Aorta (tissue), 5 donors: Measurements from ENCODE around the gene ZNF264. TPM values are rescaled to one million over a fixed set of nuclear protein-coding genes. Genes with fewer than 3 reads are reported as not detected.
A peak's percentile ranks its signal among the peaks of the same experiment; 100 is the strongest.

Experiments used
- ATAC-seq: fragments of 200-7000 bp; cut with Tn5 transposase; one replicate; pipeline ENCODE4 v1.9.1; 2022; ENCODE audit warnings: moderate library complexity; ENCODE audit not compliant: low FRiP score
- DNase-seq, 2 donors: peaks; one replicate each; pipeline ENCODE4 v3.0.0-alpha.2; 2020
- H3K27ac ChIP-seq, 2 donors: one replicate each; pipeline ENCODE4 v1.5.1; 2013; ENCODE audit warnings: low read length in 2 of 2, mild to moderate bottlenecking in 2 of 2, moderate library complexity in 2 of 2, control low read depth in 1 of 2, inconsistent platforms in 1 of 2, low read depth in 1 of 2
- H3K27me3 ChIP-seq, 2 donors: one replicate each; pipeline ENCODE4 v1.6.1; 2013; ENCODE audit warnings: control low read depth in 1 of 2, low read length in 1 of 2, mild to moderate bottlenecking in 1 of 2, moderate library complexity in 1 of 2; ENCODE audit not compliant: insufficient read depth in 2 of 2, control insufficient read depth in 1 of 2
- H3K36me3 ChIP-seq, 2 donors: one replicate each; pipeline ENCODE4 v1.6.1; 2013; ENCODE audit warnings: control low read depth in 1 of 2, low read length in 1 of 2, mild to moderate bottlenecking in 1 of 2; ENCODE audit not compliant: insufficient read depth in 2 of 2, control insufficient read depth in 1 of 2
- H3K4me1 ChIP-seq, 2 donors: one replicate each; pipeline ENCODE4 v1.6.1; 2013; ENCODE audit warnings: low read length in 2 of 2, control low read depth in 1 of 2, mild to moderate bottlenecking in 1 of 2, moderate library complexity in 1 of 2; ENCODE audit not compliant: insufficient read depth in 2 of 2, control insufficient read depth in 1 of 2
- H3K4me3 ChIP-seq, 2 donors: one replicate each; pipeline ENCODE4 v1.5.1; 2013; ENCODE audit warnings: low read length in 2 of 2, control low read depth in 1 of 2, mild to moderate bottlenecking in 1 of 2
- H3K9me3 ChIP-seq: one replicate; pipeline ENCODE4 v1.6.1; 2013; ENCODE audit warnings: mild to moderate bottlenecking, low read length; ENCODE audit not compliant: control insufficient read depth
- WGBS, 2 donors: extraction: QIAGEN DNeasy Blood & Tissue Kit; methylation state at CpG; one replicate each; pipeline ENCODE4 v1.1.7; 2013; 5-methylcytosine and 5-hydroxymethylcytosine counted together
- intact Hi-C, 2 donors: fragments of 100-400 bp; cut with DNase I; formaldehyde crosslinking; loops; one replicate each; pipeline versions ENCODE4 v1.14.2 to v1.15.0; 2022
- polyA plus RNA-seq, 2 donors: library from polyadenylated mRNA; stranded (reverse); fragments of 200-250 nt; gene quantifications; one replicate each; pipeline ENCODE4 v1.2.3, GENCODE V29; 2013
- total RNA-seq, 2 donors: library from RNA; stranded (reverse); fragmentation: NEBNext Ultra II Directional; extraction: Animal tissue kit (Norgen Biotek cat#: 25700); gene quantifications; one replicate each; pipeline ENCODE4 v1.2.1, GENCODE V29; 2021
- donor health status: healthy with polysubstance abuse.
- donor health status: Bipolar disorder and iron deficiency.
- donor health status: DM: no; HTN: no; CAD: no.
- donor health status: DM: no; HTN: no; CAD: no.
- donor health status: DM: yes; HTN: yes; CAD: no.

The ZNF264 gene
- total and polyA plus RNA-seq, 4 donors: 1.6 to 48.8 (median 25.5) TPM

DNA sequence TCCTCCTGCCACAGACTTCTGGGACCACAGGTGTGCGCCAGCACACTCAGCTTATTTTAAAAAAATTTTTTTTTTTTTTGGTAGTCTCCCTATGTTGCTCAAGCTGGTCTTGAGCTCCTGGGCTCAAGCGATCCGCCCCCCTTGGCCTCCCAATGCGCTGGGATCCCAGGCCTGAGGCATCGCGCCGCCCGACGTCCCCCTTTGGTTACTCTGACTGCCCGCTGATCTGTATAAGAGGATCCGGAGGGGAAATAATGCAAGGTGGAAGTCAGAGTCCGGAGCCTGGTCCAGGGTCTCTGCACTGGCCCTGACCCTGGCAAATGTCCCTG lies 48.6 kb downstream of the ZNF264 start:
- ATAC-seq (no peak), DNase-seq (no peak)
- Histone ChIP-seq H3K27me3 (no peaks in the 10 kb centered on the region), H3K27ac (peak overlapping the region in 1 of 2 donors; percentile 72), H3K4me1 (peaks cover 4 to 6% of the 10 kb centered on the region in 2 donors), H3K36me3 (peaks cover 6 to 7% of the 10 kb centered on the region in 2 donors), H3K9me3 (no peaks in the 10 kb centered on the region), H3K4me3 (peak overlapping the region; percentile 31 to 98)
- intact Hi-C loops: loop anchor here in 1 of 2 donors (5.0 kb wide), 1 partner anchor 37 kb away; no protein-coding TSS in a partner anchor
- WGBS, 2 donors: 20 to 23% methylated on average over 12 of the region's 12 CpGs

GRCh38 chr19:57240311-57241090 lies 49.2 kb downstream of the ZNF264 start, which contains the start of gene ZNF805:
TSS of gene ZNF805 (plus strand) at chr19:57240632. CDS start at chr19:57240892, 260 bp downstream.
- DNase-seq (peak; percentile 97 to 98), ATAC-seq (peak; percentile 98)
- H3K9me3 ChIP-seq: no peaks in the 10 kb centered on the region
- 0% methylated on average over 61 of the region's 61 CpGs for WGBS, 2 donors
- intact Hi-C loops: loop anchor here in 1 of 2 donors (5.0 kb wide), 1 partner anchor 37 kb away; no protein-coding TSS in a partner anchor
- peaks cover 4 to 6% of the 10 kb centered on the region in 2 donors for H3K4me1 ChIP-seq
- H3K4me3 ChIP-seq: peak within 1 kb of the TSS; percentile 64 to 98
- peak within 1 kb of the TSS; percentile 24 to 72 for H3K27ac ChIP-seq
- no peaks in the 10 kb centered on the region for H3K27me3 ChIP-seq
- peaks cover 10% of the 10 kb centered on the region in 2 donors for H3K36me3 ChIP-seq

DNA sequence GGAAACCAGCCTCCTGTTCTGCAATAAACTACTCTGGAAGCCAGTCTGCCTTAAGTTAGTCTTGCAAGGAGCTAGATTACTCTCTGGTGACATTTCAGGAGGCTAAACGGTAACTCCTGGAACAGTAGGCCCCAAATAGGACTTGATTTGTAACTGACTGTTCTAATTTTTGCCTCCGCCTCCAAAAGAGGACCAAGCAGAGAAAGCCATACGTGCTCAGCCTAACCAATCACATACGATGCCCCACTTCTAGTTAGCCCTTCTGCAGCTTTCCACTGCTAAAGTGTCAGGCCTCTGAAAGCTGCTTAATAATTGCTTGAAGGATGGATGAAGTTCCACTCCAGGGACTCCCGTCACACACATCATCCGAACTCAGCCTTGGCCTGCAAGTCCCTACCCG lies 49.9 kb downstream of the ZNF264 start:
- 10 to 11% methylated on average over 7 of the region's 7 CpGs for WGBS, 2 donors
- H3K4me1 ChIP-seq: peaks cover 4 to 6% of the 10 kb centered on the region in 2 donors
- no peak for DNase-seq
- H3K4me3 ChIP-seq: peak overlapping the region; percentile 64 to 98
- peaks cover 12 to 13% of the 10 kb centered on the region in 2 donors for H3K36me3 ChIP-seq
- H3K9me3 ChIP-seq: no peaks in the 10 kb centered on the region
- H3K27me3 ChIP-seq: no peaks in the 10 kb centered on the region
- intact Hi-C loops: loop anchor here in 1 of 2 donors (5.0 kb wide), 1 partner anchor 36 kb away; no protein-coding TSS in a partner anchor
- ATAC-seq: no peak
- peak overlapping the region in 1 of 2 donors; percentile 41 for H3K27ac ChIP-seq

DNA sequence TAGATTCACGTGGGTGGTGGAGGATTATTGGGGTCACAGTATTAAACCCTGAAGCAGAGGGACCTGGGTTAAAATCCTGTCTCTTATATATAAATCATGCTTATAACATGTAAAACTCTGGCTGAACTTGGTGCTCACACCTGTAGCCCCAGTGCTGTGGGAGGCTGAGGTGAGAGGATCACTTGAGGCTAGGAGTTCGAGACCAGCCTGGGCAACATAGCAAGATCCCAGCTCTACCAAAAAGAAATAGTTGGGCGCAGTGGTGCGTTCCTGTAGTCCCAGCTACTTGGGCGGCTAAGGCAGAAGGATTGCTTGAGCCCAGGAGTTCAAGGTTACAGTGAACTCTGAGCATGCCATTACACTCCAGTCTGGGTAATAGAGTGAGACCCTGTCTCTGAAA lies 51.5 kb downstream of the ZNF264 start:
- WGBS, 2 donors: 90 to 92% methylated on average over 5 of the region's 5 CpGs
- no peak overlapping the region for H3K27ac ChIP-seq
- H3K4me1 ChIP-seq: peaks cover 4 to 6% of the 10 kb centered on the region in 2 donors
- DNase-seq (no peak), ATAC-seq (no peak)
- H3K9me3 ChIP-seq: peaks cover 3% of the 10 kb centered on the region
- intact Hi-C loops: loop anchor here in 1 of 2 donors (5.0 kb wide), 1 partner anchor 34 kb away; no protein-coding TSS in a partner anchor
- H3K4me3 ChIP-seq: no peak overlapping the region
- H3K27me3 ChIP-seq: no peaks in the 10 kb centered on the region
- peaks cover 13 to 19% of the 10 kb centered on the region in 2 donors for H3K36me3 ChIP-seq

DNA sequence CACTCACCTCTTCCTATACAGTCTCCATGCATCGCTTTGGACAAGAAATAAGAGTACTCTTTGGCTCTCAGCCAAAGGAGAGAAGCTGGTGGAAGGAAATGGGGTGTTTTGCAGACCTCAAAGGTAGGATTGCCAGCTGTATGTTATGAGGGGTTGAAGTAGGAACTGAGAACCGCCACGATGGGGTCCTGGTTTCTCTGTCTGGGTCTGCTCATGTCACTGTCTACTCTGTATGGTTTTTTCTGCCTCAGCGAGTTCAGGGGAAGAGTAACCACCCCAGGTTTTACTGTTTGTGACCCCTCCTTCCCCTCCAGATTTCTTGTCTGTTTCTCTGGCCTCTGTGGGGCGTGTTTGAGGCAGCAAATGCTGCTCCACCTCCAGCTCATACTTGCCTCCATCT lies 53.2 kb downstream of the ZNF264 start:
- Histone ChIP-seq H3K36me3 (peaks cover 20 to 26% of the 10 kb centered on the region in 2 donors), H3K9me3 (peaks cover 7% of the 10 kb centered on the region), H3K4me3 (no peak overlapping the region), H3K27me3 (no peaks in the 10 kb centered on the region), H3K27ac (no peak overlapping the region), H3K4me1 (peaks cover 4 to 6% of the 10 kb centered on the region in 2 donors)
- intact Hi-C loops: loop anchor here in 1 of 2 donors (5.0 kb wide), 1 partner anchor 33 kb away; no protein-coding TSS in a partner anchor
- DNase-seq (no peak), ATAC-seq (no peak)
- WGBS, 2 donors: 76 to 97% methylated on average over 5 of the region's 5 CpGs

GRCh38 chr19:57245066-57245465 lies 53.8 kb downstream of the ZNF264 start:
- ATAC-seq (no peak), DNase-seq (no peak)
- Histone ChIP-seq H3K9me3 (peaks cover 7% of the 10 kb centered on the region), H3K27ac (no peak overlapping the region), H3K36me3 (peaks cover 20 to 26% of the 10 kb centered on the region in 2 donors), H3K4me1 (peaks cover 4 to 6% of the 10 kb centered on the region in 2 donors), H3K4me3 (no peak overlapping the region), H3K27me3 (no peaks in the 10 kb centered on the region)
- intact Hi-C loops: no loop called here
- 95 to 99% methylated on average over 5 of the region's 5 CpGs for WGBS, 2 donors

DNA sequence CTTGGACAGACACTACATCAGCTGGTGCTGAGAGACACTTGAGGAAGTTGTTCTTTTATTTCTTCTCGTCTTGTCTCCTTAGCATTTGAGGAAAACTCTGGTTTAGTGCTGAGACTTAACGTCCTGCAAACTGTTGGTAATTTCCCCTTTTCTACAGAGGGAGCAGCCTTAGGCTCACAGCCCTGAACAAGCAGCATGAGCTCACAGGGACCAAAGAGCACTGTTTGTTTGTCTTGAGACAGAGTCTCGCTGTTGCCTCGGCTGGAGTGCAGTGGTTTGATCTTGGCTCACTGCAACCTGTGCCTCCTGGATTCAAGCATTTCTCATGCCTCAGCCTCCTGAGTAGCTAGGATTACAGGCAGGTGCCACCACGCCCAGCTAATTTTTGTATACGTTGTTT lies 54.7 kb downstream of the ZNF264 start:
- ATAC-seq (no peak), DNase-seq (no peak)
- Histone ChIP-seq H3K4me1 (peaks cover 4 to 6% of the 10 kb centered on the region in 2 donors), H3K9me3 (peaks cover 10% of the 10 kb centered on the region), H3K36me3 (peaks cover 29% of the 10 kb centered on the region in 2 donors), H3K27me3 (no peaks in the 10 kb centered on the region), H3K27ac (no peak overlapping the region), H3K4me3 (no peak overlapping the region)
- intact Hi-C loops: no loop called here
- 78 to 83% methylated on average over 6 of the region's 6 CpGs for WGBS, 2 donors

DNA sequence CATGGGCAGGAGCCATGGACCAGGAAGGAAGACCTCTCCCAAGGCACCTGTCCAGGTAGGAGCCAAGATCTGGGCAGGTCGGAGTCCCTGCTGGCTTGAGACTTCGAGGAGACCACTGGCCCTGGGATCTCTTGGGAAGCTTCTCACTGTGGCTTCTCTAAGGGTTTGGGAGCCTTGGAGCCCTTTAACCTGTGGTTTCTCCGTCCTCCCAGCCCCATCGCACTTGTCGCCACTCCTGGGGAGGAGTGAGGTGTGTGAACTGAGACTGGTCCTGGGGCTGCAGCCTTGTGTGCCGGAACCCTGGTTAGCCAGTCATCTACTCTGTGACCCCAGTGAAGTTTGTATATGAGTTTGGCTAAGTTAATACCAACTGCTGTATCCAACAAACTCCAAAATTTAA lies 57.3 kb downstream of the ZNF264 start:
- 81 to 93% methylated on average over 6 of the region's 6 CpGs for WGBS, 2 donors
- H3K9me3 ChIP-seq: peaks cover 25% of the 10 kb centered on the region

More for the DNA sequence above, 57.3 kb downstream of the ZNF264 start:
- Histone ChIP-seq H3K4me1 (no peaks in the 10 kb centered on the region), H3K27ac (no peak overlapping the region), H3K36me3 (peaks cover 42 to 46% of the 10 kb centered on the region in 2 donors), H3K27me3 (no peaks in the 10 kb centered on the region), H3K4me3 (no peak overlapping the region)
- intact Hi-C loops: no loop called here
- DNase-seq: no peak
- no peak for ATAC-seq
